Amygdala (tissue), 56 donors: ENCODE data around the gene STX8.

Experiments
- DNase-seq, 56 donors: peaks; one replicate each; lab custom pipeline; 2025; lab: John Stamatoyannopoulos, UW

Gene STX8

DNA sequence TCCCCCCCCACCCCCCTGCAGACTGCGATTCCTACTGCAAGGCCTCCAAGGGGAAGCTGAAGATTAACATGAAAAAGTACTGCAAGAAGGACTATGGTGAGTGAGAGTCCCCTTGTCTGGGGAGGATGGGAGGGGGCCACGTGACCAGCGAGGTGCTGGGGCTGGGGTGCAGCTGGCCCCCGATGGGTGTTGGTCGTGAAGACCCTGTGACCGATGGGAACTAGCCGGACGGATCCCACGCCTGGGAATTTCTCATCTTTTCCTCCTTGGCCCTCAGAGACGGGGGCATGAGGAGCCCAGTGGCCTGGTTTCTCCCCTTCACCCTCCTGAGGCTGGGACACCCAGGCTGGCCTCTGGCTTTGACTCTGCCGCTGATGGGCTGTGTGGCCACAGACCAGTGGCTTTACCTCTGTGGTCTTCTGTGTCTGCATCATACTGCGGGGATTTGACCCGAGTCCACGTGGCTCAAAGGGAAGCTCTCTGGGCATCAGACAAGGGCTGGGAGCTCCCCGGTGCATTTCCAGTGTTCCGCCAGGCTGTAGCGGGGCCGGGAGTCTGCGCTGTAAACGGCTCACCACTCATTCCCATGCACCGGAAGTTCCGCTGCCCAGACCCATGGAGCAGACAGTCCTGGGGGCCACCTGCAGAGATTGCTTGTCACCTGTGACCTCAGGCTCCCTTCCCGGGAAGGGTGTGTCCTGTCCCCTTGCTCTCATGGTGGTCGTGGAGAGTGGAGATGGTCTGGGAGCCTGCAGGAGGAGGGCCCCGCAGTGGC, 354.3 kb downstream of the STX8 start:
- DNase-seq = no peak

GRCh38 chr17:9220398-9221146, 355.0 kb downstream of the STX8 start:
- DNase-seq = peak in 1 of 56 donors; percentile 37

DNA sequence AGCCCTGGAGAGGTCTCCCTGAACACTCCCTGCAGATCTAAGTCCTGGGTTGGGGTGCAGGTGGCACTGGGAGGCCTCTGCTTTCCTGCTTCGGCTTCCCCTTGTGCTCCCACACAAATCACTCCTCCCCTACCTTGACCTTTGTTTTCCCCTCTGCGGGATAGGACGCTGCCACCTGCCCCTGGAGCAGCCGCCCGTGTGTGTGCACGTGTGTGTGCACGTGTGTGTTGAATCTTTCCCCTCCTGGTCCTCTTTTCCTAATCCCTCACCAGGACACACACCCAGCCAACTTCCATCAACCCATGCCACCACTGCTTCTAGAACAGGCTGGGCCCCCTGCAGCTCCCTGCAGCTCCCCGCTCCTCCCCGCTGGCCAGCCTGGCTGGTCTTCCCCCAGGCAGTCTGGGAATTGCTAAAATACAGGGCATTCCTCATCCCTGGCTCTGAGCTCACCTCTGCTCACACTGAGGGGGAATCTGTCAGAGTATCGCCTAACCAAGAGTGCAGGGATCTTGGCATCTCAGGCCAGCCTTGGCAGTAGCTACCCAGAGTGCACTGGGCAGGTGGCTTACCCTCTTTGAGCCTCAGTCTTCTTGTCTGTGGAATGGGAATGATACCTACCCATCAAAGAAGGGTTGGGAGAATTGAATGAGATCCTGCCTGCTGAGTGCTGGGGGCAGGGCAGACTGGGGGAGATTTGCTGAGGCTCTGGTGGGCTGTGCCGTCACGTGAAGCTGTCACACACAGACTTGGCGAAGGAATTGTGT, 355.8 kb downstream of the STX8 start:
- no peak for DNase-seq

- no peak for DNase-seq
These were observed 356.7 kb downstream of the STX8 start for GRCh38 chr17:9218911-9219310.

DNA sequence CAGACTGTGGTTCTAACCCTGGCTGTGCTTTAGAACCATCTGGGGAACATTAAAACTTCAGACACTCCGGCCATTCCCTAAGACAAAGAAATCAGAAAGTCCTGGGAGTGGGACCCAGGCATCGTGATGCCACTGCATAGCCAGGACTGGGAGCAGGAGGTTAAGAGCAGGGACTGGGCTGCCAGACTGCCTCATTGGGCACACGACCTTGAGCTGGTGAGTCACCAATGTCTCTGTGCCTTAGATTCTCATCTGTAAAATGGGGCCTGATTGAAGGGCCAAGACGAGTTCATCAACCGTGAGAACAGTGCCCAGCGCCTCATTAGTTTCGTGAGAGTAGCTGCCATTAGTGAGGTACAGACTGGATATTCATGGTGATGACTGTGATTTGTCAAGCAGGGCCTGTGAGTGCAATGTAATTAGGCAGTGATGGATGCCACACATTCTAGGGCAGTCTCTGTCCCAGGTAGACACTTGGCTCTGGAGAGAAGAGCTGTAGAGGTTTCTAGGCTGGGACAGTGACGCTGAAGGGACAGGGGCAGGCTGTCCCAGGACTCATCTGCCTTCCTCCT, 357.5 kb downstream of the STX8 start:
- DNase-seq = no peak

DNA sequence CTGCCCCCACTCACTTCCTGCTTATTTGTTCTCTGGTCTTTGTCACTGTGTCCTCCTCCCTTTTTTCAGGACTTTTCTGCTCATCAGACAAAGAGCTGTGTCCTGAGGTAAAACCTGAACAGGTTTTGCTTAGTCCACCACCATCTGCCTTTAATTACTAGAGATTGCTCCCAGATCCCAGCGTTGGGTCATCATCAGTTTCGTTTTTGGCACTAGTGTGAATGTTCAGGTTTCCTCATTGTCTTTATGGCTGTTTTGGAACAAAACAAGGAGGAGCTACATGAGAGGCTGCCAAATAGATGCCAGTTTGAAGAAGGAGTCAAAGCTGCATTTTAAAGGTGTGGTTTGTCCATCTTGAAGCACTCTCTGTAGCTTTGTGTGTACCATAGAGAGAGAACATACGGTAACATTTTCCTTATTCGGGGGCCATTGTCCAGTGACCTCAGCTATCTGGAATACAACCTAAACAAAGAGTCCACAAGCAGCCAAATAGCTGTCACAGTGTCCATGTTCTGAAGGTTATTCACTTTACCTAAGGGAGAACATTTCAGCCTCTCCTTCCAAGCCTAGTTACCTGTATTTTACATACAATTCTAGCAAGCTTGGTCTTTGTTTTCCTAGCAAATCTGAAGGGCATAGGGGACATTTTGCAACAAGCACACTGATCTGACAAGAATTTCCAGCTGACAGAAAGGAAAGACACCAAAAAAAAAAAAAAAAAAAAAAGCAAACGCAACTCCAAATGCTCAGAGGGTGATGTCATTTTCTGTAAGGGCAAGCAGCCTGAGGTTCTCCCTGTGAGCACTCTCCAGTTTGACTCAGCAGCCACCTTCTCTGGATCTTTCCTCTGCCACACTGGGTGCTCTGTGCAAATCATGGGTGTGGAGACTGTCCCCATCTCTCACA, 358.2 kb downstream of the STX8 start:
- no peak for DNase-seq

DNA sequence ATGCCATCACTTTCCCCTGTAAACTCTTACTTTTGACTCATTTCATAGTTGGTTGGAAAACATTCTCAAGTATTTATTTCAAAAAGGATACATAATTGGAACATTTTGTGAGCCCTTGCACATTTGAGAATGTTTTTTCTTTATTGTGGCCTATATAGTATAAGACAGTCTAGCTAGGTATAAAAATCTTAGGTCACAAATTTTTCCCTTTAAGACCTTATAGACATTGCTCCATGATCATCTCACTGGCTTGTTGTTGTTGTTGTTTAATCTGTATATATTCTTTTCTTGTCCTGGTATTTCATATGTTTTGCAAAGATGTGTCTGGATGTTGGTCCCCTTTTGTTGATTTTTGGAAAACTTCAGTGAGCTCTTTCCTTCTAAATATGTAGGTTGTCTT, 360.2 kb downstream of the STX8 start:
- DNase-seq = no peak

DNA sequence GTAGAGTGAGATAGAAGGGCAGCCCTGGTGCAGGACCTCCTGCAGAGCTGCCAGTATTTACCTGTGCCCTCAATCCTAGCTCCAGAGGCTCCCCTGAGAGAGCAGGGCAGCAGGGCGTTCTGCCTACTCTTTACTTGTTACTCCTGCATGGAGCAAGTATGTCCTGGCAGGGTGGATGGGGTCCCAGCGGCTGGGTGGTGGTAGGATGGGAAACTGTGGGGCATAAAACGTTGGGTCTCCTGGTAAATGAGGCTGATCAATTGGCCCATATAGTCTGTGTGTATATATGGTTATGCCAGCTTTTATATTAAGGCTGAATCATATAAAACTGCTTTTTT, 362.3 kb downstream of the STX8 start:
- DNase-seq = no peak

- DNase-seq = no peak
These were observed 363.0 kb downstream of the STX8 start for GRCh38 chr17:9212376-9213302.

DNA sequence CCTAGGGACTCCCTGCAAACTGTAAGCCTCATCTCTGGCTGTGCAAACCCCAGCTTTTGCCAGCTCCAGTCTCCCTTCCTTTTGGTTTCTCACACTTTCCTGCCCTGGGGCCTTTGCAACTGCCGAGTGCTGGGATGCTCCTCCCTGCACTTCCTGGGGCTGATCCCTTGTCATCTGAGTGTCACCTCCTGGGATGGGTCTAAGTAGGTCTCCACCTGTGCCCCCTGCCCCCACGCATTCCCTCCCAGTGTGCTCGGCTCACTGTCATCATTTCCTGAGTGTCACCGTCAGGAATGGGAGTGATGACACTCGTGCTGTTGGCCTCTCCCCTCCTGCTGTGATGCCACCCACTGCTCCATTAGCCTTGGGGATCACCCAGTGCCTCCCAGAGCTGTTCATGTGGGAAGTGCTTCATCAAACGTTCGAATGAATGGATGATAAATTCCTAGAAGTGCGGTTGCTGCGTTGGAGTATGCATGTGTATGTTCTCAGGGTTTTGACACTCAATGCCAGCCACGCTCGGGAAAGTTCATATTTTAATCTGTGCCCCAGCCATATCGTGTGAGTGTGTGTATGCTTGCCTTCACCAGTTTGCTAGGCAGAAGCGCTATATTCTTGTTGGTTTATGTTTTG, 364.4 kb downstream of the STX8 start:
- DNase-seq = no peak

DNA sequence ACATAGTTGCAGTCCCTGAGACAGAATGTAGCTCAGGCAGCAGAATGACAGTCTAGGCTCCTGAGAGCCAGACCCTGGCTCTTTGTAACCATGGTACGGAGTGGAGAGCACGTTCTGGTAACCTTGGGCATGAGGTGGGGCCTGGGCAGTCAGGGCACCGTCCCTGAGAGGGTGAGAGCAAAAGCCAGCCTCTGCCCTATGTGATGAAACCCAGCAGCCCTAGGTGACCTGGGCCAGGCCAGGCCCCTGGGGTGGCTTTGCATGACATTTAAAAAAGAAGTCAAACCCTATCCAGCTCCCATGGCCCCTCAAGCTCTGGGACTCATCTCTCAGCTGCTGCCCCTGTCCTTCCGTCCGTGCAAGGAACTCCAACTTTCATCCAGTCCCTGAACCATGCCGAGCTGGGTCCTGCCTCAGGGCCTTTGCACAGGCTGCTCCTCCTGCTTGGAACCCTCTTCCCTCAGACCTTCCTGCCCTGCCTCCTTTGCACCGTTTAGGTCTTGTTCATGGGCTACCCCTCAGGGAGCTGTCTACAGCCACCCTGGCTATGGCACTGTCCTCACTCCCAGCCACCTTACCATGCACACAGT, 365.7 kb downstream of the STX8 start:
- DNase-seq = no peak

- DNase-seq = no peak
These were observed 366.3 kb downstream of the STX8 start for GRCh38 chr17:9209347-9209746.

DNA sequence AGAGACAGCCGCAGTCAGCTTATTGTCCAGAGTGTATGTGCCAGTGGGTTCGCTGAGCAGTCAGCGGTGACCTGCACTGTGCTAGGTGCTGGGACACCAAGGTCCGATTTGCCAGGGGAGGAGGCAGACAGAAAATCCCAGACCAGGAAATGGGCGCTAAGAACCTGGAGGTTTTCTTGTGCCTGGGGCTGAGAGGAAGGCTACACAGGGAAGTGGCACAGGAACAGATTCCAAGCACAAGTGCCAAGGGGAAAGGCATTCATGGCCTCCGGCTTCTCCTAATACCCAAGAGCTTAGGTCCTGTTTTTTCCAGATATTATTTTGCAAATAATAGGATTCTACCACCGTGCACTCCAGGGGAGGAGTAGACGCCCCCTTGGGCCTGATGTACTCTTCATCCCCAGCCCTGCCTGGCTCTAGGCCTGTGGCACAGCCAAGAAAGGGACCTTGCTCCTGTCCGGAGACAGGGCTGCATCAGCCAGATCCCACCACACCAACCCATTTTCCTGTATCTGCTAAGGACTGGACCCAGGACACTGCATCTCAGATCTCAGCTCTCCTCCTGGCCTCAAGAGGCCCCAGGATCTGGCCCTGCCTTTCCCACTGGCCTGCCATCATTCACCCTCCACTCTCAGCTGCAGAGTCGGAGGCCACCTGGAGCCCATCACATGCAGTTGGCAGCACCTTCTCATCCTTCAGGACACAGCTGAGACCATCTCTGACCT, 367.1 kb downstream of the STX8 start:
- no peak for DNase-seq

- no peak for DNase-seq
These were observed 368.8 kb downstream of the STX8 start for GRCh38 chr17:9206741-9207332.

DNA sequence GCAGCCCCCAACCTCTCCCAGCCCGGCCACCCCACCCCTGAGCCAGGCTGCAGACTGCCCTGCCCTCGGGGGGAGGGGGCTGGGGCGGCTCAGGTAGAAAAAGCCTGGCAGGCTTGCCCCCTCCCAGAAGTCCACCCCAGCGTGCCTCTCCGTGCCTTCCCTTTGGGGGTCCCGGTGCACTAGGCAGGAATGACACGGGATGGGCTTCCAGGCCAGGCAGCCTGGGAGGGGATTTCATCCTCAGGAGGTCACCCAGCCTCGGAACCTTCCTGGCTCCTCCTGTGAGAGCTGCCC, 369.3 kb downstream of the STX8 start:
- DNase-seq = no peak

DNA sequence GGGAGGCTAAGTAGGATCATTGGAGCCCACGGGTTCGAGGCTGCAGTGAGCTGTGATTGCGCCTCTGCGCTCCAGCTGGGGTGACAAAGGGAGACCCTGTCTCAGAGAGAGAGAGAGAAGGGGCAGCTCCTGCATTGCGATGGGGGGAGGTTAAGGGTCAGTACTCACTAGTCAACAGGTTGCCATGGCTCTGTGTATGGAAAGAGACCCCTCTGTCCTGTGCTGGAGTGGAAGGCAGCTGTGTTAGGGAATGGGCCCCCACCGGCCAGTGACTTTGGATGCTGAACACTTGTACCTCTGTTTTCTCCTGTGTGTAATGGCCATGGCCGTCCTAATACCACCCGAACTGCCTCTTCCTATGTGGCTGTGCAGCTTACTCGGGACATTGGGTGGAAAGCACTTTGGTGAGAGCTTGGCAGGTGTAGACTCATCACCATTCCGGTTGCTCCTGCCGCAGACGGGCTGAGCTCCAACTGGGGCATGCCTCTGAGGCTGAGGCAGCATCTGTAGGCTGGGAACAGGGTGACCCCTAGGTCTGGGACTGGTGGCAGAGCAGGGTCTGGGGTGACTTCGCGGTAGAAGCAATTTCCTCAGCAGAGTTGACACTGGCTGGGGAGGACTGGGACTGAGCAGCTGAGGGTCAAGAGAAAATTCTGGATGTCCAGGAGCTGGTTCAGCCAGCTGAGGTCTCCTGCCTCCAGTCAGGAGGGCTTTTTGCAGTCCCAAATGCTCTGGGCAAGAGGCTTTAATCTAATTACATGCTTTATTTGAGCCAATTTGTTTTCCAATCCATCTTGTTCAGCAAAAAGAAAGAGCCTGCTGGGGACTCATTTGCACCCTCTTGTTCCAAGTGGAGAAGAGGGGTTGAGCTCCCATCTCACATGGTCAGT, 369.9 kb downstream of the STX8 start:
- no peak for DNase-seq
